GM18951 (cell line): Measurements from ENCODE around the gene CXCL17.
"Not testable (repeated sequence)": the region's sequence is repeated elsewhere in the genome, so short reads cannot be mapped to it uniquely, and the experiment has no call there.

Source experiments
- POLR2A ChIP-seq: IDR thresholded peaks from 4 replicates; pipeline ENCODE4 v1.6.1; 2011; ENCODE audit warnings: mild to moderate bottlenecking; ENCODE audit not compliant: insufficient read length, insufficient read depth; ENCODE audit errors: extremely low read depth
- in situ Hi-C: fragments of 300-500 bp; cut with MboI; formaldehyde crosslinking; loops from one replicate; pipeline ENCODE4 v1.12.0; 2022; ENCODE audit warnings: low sequenced_read_pairs, mixed read lengths, inconsistent platforms; ENCODE audit not compliant: unreplicated experiment

CXCL17 gene

GRCh38 chr19:42472402-42473147 is 29.8 kb upstream of the CXCL17 start:
- TF ChIP-seq POLR2A = no peak
- in situ Hi-C loops = no loop called here

- no peak for TF ChIP-seq POLR2A
- in situ Hi-C loops = no loop called here
These were observed 29.0 kb upstream of the CXCL17 start for GRCh38 chr19:42471554-42472249.

- TF ChIP-seq POLR2A = no peak
- in situ Hi-C loops = no loop called here
These were observed 26.8 kb upstream of the CXCL17 start for GRCh38 chr19:42469311-42470235.

- TF ChIP-seq POLR2A = no peak
- in situ Hi-C loops = no loop called here
These were observed 25.6 kb upstream of the CXCL17 start for GRCh38 chr19:42468273-42468796.

- no peak for TF ChIP-seq POLR2A
- in situ Hi-C loops = no loop called here
These were observed 24.5 kb upstream of the CXCL17 start for GRCh38 chr19:42467183-42467760.

GRCh38 chr19:42466521-42467182 is 23.9 kb upstream of the CXCL17 start:
- in situ Hi-C loops = no loop called here
- no peak for TF ChIP-seq POLR2A

GRCh38 chr19:42465827-42466280 is 23.1 kb upstream of the CXCL17 start:
- peak; percentile 35 for TF ChIP-seq POLR2A
- in situ Hi-C loops = no loop called here

- in situ Hi-C loops = no loop called here
- no peak for TF ChIP-seq POLR2A
These were observed 19.1 kb upstream of the CXCL17 start for GRCh38 chr19:42461700-42462324.

GRCh38 chr19:42461231-42461630 is 18.5 kb upstream of the CXCL17 start:
- in situ Hi-C loops = not testable (repeated sequence)

GRCh38 chr19:42459926-42460325 is 17.2 kb upstream of the CXCL17 start:
- in situ Hi-C loops = no loop called here
- no peak for TF ChIP-seq POLR2A

GRCh38 chr19:42455621-42456081 is 12.9 kb upstream of the CXCL17 start:
- in situ Hi-C loops = no loop called here

GRCh38 chr19:42455086-42455485 is 12.3 kb upstream of the CXCL17 start:
- in situ Hi-C loops = no loop called here
- no peak for TF ChIP-seq POLR2A

More at GRCh38 chr19:42455621-42456081, 12.9 kb upstream of the CXCL17 start:
- no peak for TF ChIP-seq POLR2A
